GM18858 (cell line): Measurements from ENCODE around the gene SETD3.

Experiments
- ATAC-seq: cut with Tn5 transposase; IDR thresholded peaks from one replicate; pipeline ENCODE4 v1.9.1; 2021; ENCODE audit not compliant: unreplicated experiment

Gene SETD3

GRCh38 chr14:99461411-99462085, 19.1 kb downstream of the SETD3 start:
- ATAC-seq, result no peak

- no peak for ATAC-seq
Measured at GRCh38 chr14:99460793-99461192, 19.9 kb downstream of the SETD3 start.

- ATAC-seq, result no peak
Measured at GRCh38 chr14:99459481-99460100, 21.1 kb downstream of the SETD3 start.

- ATAC-seq, result no peak
Measured at GRCh38 chr14:99454246-99454645, 26.4 kb downstream of the SETD3 start.

GRCh38 chr14:99452968-99453367, 27.7 kb downstream of the SETD3 start:
- no peak for ATAC-seq

- no peak for ATAC-seq
Measured at GRCh38 chr14:99451234-99451633, 29.4 kb downstream of the SETD3 start.

GRCh38 chr14:99450266-99450665, 30.4 kb downstream of the SETD3 start:
- ATAC-seq, result no peak

GRCh38 chr14:99447739-99448138, 32.9 kb downstream of the SETD3 start:
- no peak for ATAC-seq

- no peak for ATAC-seq
Measured at GRCh38 chr14:99445931-99446330, 34.7 kb downstream of the SETD3 start.

- ATAC-seq, result no peak
Measured at GRCh38 chr14:99441918-99442317, 38.7 kb downstream of the SETD3 start.

- ATAC-seq, result no peak
Measured at GRCh38 chr14:99441157-99441870, 39.3 kb downstream of the SETD3 start.

GRCh38 chr14:99440278-99440677, 40.4 kb downstream of the SETD3 start:
- no peak for ATAC-seq

GRCh38 chr14:99437706-99438105, 43.0 kb downstream of the SETD3 start:
- ATAC-seq, result no peak

GRCh38 chr14:99436247-99437180, 44.1 kb downstream of the SETD3 start:
- no peak for ATAC-seq

GRCh38 chr14:99435327-99435726, 45.3 kb downstream of the SETD3 start:
- no peak for ATAC-seq

- ATAC-seq, result no peak
Measured at GRCh38 chr14:99432485-99432884, 48.2 kb downstream of the SETD3 start.

GRCh38 chr14:99431986-99432385, 48.7 kb downstream of the SETD3 start:
- no peak for ATAC-seq

- ATAC-seq, result no peak
Measured at GRCh38 chr14:99430491-99430890, 50.2 kb downstream of the SETD3 start.

- no peak for ATAC-seq
Measured at GRCh38 chr14:99427632-99428300, 52.9 kb downstream of the SETD3 start.

- ATAC-seq, result no peak
Measured at GRCh38 chr14:99426813-99427346, 53.8 kb downstream of the SETD3 start.
